Testis (tissue), 3 donors: ENCODE results near the gene NFKBIE. TPM values are rescaled to one million over a fixed set of nuclear protein-coding genes. Genes with fewer than 3 reads are reported as not detected.

Experiments
- DNase-seq: peaks from one replicate; pipeline ENCODE4 v3.0.0-alpha.2; 2019
- H3K27ac ChIP-seq, 2 donors: fragments of 200-600 bp; sonication (generic); one replicate each; pipeline ENCODE4 v1.5.1; 2019
- H3K27me3 ChIP-seq: fragments of 200-600 bp; sonication (generic); one replicate; pipeline ENCODE4 v1.5.1; 2019
- H3K36me3 ChIP-seq: fragments of 200-600 bp; sonication (generic); one replicate; pipeline ENCODE4 v1.5.1; 2017; ENCODE audit warnings: low read depth; ENCODE audit errors: missing control alignments
- H3K4me1 ChIP-seq: fragments of 200-600 bp; sonication (generic); one replicate; pipeline ENCODE4 v1.5.1; 2019
- H3K4me3 ChIP-seq, 2 donors: fragments of 200-600 bp; sonication (generic); one replicate each; pipeline ENCODE4 v1.5.1; 2017 to 2019
- H3K9me3 ChIP-seq: fragments of 200-600 bp; sonication (generic); one replicate; pipeline ENCODE4 v1.5.1; 2017
- CTCF ChIP-seq, 3 experiments: fragments of 450-650 bp in 2 of 3; fragments of 200-600 bp in 1 of 3; sonication (generic) in 1 of 3; IDR thresholded peaks; one replicate each; pipeline ENCODE4 v1.5.1; 2016 to 2019; ENCODE audit warnings: antibody characterized with exemption in 3 of 3, mild to moderate bottlenecking in 2 of 3, moderate library complexity in 1 of 3
- POLR2A ChIP-seq: fragments of 450-650 bp; IDR thresholded peaks from one replicate; pipeline ENCODE4 v1.6.1; 2017; ENCODE audit warnings: antibody characterized with exemption, mild to moderate bottlenecking, moderate library complexity
- WGBS, 2 donors: methylation state at CpG; one replicate each; pipeline ENCODE4 v1.1.5; 2018; 5-methylcytosine and 5-hydroxymethylcytosine counted together
- intact Hi-C: fragments of 100-400 bp; cut with DNase I; formaldehyde crosslinking; loops from one replicate; pipeline ENCODE4 v1.15.1; 2023; ENCODE audit warnings: low total_unique reads
- polyA plus RNA-seq: library from polyadenylated mRNA; stranded (reverse); fragments of 350-450 nt; fragmentation: Illumina TruSeq; extraction: RNeasy Lipid Tissue Mini Kit (QIAGEN cat#74804); gene quantifications from one replicate; pipeline ENCODE4 v1.2.3, GENCODE V29; 2014; ENCODE audit warnings: low read depth, low replicate concordance; ENCODE audit not compliant: insufficient read depth
- total RNA-seq, 2 donors: library from RNA; depleted of rRNA; stranded (reverse); fragments of >200 nt; gene quantifications; one replicate each; pipeline ENCODE4 v1.2.3, GENCODE V29; 2016

The NFKBIE gene
- total and polyA plus RNA-seq, 3 donors from 2014 or later = 13.1 to 29.2 (median 18.3) TPM

- intact Hi-C loops = no loop called here
- no peak for TF ChIP-seq CTCF (IDR thresholded peaks at IDR 0.05)
- TF ChIP-seq POLR2A = no peak
- 72 to 74% methylated on average over 2 of the region's 2 CpGs for WGBS, 2 donors
- no peak for DNase-seq
- Histone ChIP-seq H3K27ac (no peak overlapping the region), H3K9me3 (no peaks in the 10 kb centered on the region), H3K4me1 (no peaks in the 10 kb centered on the region), H3K4me3 (no peak overlapping the region), H3K27me3 (no peaks in the 10 kb centered on the region), H3K36me3 (no peaks in the 10 kb centered on the region)
Measured at GRCh38 chr6:44284121-44284520, 18.8 kb upstream of the NFKBIE start.

- no peak for TF ChIP-seq CTCF (IDR thresholded peaks at IDR 0.05)
- TF ChIP-seq POLR2A = no peak
- Histone ChIP-seq H3K9me3 (no peaks in the 10 kb centered on the region), H3K4me1 (no peaks in the 10 kb centered on the region), H3K36me3 (no peaks in the 10 kb centered on the region), H3K4me3 (no peak overlapping the region), H3K27ac (no peak overlapping the region), H3K27me3 (no peaks in the 10 kb centered on the region)
- intact Hi-C loops = no loop called here
- no peak for DNase-seq
- WGBS, 2 donors = 76 to 89% methylated on average over 8 to 9 of the region's 9 CpGs
Measured at GRCh38 chr6:44278774-44279697, 13.7 kb upstream of the NFKBIE start.

- no peak overlapping the region for H3K27ac ChIP-seq
- DNase-seq = no peak
- no peak overlapping the region for H3K4me3 ChIP-seq
- intact Hi-C loops = no loop called here
- H3K9me3 ChIP-seq = no peaks in the 10 kb centered on the region
- no peaks in the 10 kb centered on the region for H3K27me3 ChIP-seq
- no peak for TF ChIP-seq POLR2A
- no peak for TF ChIP-seq CTCF (IDR thresholded peaks at IDR 0.05)
- WGBS, 2 donors = 85 to 92% methylated on average over 3 of the region's 3 CpGs
- H3K4me1 ChIP-seq = no peaks in the 10 kb centered on the region
- H3K36me3 ChIP-seq = no peaks in the 10 kb centered on the region
Measured at GRCh38 chr6:44278315-44278714, 13.0 kb upstream of the NFKBIE start.

GRCh38 chr6:44277763-44278162, 12.4 kb upstream of the NFKBIE start:
- Histone ChIP-seq H3K27me3 (no peaks in the 10 kb centered on the region), H3K36me3 (no peaks in the 10 kb centered on the region), H3K9me3 (no peaks in the 10 kb centered on the region), H3K4me3 (no peak overlapping the region), H3K27ac (no peak overlapping the region), H3K4me1 (no peaks in the 10 kb centered on the region)
- TF ChIP-seq POLR2A (no peak), CTCF (IDR thresholded peaks at IDR 0.05) (no peak)
- 85 to 89% methylated on average over 7 of the region's 7 CpGs for WGBS, 2 donors
- DNase-seq = no peak
- intact Hi-C loops = no loop called here
